ENCODE results near the gene CD164.

- TF ChIP-seq CTCF (IDR thresholded peaks at IDR 0.05) (no peak), POLR2A (IDR thresholded peaks at IDR 0.05) (no peak), POLR2AphosphoS5 (IDR thresholded peaks at IDR 0.05; ENCODE audit: insufficient read depth in 1 of 2, low read depth in 1 of 2) (no peak)
Observed at GRCh38 chr6:109373762-109374161, 8.5 kb downstream of the CD164 start.

Measured in vagina (tissue), 2 donors.